ENCODE measurements around the gene HIBCH. TPM values are rescaled to one million over a fixed set of nuclear protein-coding genes. Genes with fewer than 3 reads are reported as not detected.
"Not testable (repeated sequence)": the region's sequence is repeated elsewhere in the genome, so short reads cannot be mapped to it uniquely, and the experiment has no call there.

HIBCH gene
- polyA plus RNA-seq, 10 donors = 23.9 to 42.9 (median 32.7) TPM

DNA sequence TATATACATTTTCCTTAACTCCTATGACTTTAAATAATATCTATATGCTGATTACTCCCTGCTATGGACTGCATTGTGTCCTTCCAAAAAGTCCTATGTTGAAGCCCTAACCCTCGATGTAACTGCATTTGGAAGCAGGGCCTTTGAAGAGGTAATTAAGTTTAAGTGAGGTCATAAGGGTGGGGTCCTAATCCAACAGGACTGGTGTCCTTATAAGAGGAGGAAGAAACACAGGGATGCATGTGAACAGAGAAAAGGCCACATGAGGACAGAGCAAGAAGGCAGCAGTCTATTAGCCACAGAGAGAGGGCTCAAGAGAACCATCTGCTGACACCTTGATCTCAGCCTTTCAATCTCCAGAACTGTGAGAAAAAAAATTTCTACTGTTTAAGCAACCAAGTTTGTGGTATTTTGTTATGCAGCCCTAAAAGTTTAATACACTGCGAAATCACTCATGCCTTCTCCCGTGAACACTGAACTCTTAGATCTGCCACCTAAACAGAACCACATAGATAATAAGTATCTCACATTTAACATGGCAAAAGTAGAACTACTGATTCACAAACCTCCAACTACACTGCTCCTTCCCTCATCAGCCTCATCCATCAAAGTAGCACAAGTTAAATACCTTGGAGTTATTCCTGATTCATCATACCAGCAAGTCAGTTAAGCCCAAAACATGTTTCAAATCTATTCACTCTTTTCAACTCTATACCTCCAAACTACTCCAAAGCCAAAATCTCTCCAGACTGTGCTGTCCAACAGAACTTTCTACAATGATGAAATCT is 65.4 kb downstream of the HIBCH start:
- DNase-seq = no peak

GRCh38 chr2:190250421-190250820 is 69.2 kb downstream of the HIBCH start:
- no peak for DNase-seq

DNA sequence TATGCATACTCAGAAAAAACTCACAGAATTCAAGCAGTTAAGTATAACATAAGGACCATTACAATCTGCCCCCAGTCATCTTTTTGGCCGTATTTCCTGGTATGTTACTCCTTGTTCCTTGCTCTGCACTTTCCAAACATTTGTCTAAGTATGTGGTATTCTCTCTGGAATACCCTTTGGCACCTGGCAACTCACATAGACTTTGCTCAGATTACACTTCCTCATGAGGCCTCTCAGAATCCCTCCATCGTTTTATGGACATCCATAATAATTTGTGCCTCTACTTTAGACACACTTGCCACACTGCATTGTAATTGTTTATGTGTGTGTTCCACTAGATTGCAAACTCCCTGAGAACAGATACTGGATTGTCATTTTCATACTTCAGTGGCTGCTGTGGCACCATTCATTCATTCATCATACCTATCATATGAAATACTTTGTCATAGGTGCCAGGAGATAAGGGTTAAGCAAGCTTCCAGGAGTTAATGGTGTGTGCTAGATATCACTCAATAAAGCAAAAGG is 84.0 kb downstream of the HIBCH start:
- no peak for DNase-seq

DNA sequence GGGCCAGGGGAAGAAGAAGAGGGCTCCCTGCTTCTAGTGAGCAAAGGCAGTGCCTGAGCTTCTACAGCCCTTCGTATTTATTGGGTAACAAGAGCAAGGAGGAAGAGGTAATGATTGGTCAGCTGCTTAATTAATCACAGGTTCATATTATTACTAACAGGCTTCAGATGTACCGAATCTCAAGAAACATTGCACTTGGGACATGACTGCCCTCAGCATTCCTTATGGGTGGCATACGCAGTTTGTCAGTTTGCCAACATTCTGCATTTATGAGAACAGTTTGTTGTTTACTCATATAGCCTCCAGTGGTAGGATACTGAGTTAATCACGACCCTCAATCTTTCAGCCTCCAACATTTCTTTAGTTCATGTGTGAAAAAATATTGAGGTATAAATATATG is 84.5 kb downstream of the HIBCH start:
- no peak for DNase-seq

DNA sequence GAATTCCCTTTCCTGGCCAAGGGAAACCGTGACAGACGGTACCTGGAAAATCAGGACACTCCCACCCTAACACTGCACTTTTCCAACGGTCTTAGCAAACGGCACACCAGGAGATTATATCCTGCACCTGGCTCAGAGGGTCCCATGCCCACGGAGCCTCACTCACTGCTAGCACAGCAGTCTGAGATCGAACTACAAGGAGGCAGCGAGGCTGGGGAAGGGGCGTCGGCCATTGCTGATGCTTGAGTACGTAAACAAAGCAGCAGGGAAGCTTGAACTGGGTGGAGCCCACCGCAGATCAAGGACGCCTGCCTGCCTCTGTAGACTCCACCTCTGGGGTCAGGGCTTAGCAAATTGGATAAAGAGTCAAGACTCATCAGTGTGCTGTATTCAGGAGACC is 95.6 kb downstream of the HIBCH start:
- DNase-seq = not testable (repeated sequence)

DNA sequence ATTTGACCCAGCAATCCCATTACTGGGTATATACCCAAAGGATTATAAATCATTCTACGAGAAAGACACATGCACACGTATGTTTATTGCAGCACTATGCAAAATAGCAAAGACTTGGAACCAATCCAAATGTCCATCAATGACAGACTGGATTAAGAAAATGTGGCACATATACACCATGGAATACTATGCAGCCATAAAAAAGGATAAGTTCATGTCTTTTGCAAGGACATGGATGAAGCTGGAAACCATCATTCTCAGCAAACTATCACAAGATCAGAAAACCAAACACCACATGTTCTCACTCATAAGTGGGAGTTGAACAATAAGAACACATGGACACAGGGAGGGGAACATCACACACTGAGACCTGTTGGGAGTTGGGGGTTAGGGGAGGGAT is 96.9 kb downstream of the HIBCH start:
- DNase-seq = not testable (repeated sequence)

DNA sequence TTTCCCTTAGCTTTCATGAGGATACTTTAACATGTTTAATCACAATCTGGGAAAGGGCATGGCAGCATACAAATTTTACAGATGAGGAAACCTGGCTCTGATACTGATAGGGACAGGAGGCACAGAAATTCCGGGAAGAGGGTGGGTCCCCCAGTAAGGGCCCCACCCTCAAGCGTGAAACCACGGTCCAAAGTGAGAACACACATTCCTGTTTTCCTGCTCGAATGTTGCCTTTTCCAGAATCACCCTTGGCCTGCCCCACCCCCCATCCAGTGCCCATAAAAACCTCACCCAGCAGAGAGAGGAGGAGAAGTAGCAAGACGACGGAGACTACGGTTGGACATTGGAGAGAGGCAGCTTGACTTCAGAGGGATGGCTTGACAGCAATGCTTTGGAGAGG is 98.2 kb downstream of the HIBCH start:
- DNase-seq = no peak

DNA sequence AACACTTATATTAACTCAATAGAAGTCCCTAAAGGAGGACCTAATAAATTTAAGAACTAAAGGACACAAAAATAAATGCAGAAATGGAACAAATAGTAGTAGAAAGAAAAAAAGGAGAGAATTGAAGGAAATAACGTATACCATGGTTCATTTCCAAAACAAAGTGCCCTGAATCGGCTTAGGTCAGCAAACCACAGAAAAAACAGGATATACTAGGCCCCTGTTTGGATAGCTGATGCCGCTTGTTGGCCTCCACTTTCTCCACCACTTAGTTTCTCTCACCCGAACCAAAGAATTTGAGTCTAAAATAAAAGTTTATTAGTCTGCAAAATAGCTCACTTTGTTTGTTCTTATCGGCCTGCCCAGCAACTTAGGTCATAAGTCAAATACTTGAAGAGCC is 100.4 kb downstream of the HIBCH start:
- no peak for DNase-seq

GRCh38 chr2:190217616-190218015 is 102.0 kb downstream of the HIBCH start:
- DNase-seq = no peak

DNA sequence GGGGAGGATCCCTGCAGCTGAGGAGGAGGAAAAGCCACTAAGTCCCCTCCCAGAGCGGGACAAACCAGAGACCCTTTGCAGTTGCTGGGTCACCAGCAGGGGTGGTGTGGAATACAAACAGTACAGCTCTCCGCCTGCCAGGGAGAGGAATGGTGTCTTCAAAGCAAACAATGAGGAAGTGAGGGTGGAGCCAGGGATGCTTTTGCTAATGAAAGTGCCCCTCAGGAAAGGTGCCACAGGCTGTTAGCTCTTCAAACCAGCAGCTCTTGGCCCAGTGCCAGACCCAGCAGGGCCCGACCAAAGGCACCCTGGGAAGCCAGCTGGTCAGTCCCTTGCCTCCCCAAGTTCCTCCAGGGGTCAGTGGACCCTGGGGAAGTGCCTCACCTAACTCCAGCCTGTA is 102.8 kb downstream of the HIBCH start:
- DNase-seq = peak in 1 of 3 donors; percentile 22

GRCh38 chr2:190215620-190216019 is 104.0 kb downstream of the HIBCH start:
- DNase-seq = peak in 1 of 3 donors; percentile 4

GRCh38 chr2:190214426-190215194 is 105.0 kb downstream of the HIBCH start:
- peak in 1 of 3 donors; percentile 39 for DNase-seq

- DNase-seq = no peak
Observed at GRCh38 chr2:190213441-190214335, 105.9 kb downstream of the HIBCH start.

GRCh38 chr2:190210471-190210870 is 109.2 kb downstream of the HIBCH start:
- no peak for DNase-seq

GRCh38 chr2:190209559-190209958 is 110.1 kb downstream of the HIBCH start:
- DNase-seq = no peak

DNA sequence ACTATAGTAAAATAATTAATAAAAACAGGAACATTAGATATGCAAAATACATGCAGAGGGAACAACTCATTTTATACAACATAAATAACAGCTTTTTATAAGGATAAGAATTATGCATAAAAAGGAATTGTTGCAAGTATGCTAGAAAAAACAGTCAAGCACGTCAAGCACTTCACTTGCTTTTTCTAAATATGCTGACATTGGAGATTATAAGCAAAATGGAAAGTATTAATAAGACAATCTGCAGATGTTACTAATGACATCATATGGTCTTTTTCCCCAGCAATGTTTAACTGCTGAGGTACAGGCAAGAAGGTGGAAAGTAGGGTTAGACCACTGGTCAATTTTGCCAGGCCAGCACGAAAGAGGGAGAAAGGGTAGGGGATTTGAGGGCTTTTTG is 111.7 kb downstream of the HIBCH start:
- no peak for DNase-seq

DNA sequence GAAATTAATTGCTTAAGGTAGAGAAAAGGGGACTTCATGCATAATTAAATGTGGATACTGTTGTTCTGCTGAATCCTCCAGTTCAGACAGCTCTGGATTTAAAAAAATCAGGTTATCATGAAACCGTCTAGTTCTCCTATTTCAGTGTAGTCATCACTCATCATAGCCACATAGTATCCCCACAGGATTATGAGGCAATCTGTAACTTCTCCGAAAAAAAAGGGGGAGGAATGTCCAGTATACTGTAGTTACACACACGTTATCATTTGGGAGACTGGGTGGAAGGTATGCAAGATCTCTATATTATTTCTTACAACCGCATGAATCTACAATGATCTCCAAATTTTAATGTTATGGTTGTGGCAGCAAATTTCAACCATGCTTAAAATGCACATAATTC is 114.0 kb downstream of the HIBCH start:
- peak in 2 of 3 donors; percentile 43 for DNase-seq

- no peak for DNase-seq
Observed at GRCh38 chr2:190202604-190203003, 117.0 kb downstream of the HIBCH start.

DNA sequence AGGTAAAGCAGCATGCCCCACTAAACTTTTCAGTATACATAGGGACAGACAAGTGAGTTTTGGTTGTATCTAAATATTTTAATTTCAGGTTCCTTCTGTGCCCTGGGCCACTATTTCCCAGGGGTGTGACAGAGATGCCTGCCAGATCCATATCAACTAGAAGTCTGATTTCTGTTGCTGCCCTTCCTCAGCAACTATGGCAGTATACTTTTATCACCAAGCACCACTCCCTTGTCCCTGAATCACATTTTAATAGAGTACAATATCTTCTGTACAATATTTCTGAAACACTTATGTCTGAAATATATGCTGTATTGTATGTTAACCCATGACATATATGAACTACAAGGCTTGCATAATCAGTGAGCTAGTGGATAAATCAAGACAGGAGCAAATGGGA is 117.6 kb downstream of the HIBCH start:
- no peak for DNase-seq

- no peak for DNase-seq
Observed at GRCh38 chr2:190200603-190201002, 119.0 kb downstream of the HIBCH start.

DNA sequence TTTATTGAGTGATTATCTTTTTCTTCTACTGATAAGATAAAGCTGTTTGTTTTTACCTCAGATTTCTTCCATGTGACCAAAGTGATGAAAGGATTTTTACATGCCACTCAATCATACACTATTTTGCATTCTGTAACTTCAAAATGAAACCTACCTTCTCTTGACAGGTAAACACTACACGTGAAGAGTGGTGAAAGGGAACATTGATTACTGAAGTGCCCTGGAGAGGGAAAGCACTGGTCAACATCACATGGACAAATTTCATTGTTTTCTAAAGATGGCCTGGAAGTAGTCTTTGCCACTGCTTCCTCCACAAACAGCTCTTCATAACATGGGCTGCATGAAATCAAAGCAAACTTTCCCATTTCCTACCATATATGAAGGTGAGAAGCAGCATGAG is 120.1 kb downstream of the HIBCH start:
- no peak for DNase-seq

DNA sequence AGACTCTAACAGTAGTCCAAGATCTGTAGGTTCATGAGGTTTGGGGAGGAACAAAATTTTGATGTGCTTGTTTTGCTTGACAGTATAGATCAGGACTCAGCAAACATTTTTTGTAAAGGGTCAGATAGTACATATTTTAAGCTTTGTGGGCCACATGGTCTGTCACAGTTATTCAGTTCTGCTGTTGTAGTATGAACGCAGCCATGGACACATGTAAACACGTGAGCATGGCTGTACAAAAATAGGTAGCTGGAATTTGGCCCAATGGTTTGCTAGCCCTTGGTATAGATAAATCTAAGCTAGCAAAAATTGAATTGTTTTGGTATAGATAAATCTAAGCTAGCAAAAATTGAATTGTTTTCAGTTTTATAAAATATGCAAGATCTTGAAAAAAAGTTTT is 120.5 kb downstream of the HIBCH start:
- DNase-seq = no peak
